Measurements from ENCODE around the gene LARP4B. TPM values are rescaled to one million over a fixed set of nuclear protein-coding genes. Genes with fewer than 3 reads are reported as not detected.
"Not testable (repeated sequence)": the region's sequence is repeated elsewhere in the genome, so short reads cannot be mapped to it uniquely, and the experiment has no call there.

The LARP4B gene
- total RNA-seq, 1 donor from 2014 or later, result 85.4 TPM

DNA sequence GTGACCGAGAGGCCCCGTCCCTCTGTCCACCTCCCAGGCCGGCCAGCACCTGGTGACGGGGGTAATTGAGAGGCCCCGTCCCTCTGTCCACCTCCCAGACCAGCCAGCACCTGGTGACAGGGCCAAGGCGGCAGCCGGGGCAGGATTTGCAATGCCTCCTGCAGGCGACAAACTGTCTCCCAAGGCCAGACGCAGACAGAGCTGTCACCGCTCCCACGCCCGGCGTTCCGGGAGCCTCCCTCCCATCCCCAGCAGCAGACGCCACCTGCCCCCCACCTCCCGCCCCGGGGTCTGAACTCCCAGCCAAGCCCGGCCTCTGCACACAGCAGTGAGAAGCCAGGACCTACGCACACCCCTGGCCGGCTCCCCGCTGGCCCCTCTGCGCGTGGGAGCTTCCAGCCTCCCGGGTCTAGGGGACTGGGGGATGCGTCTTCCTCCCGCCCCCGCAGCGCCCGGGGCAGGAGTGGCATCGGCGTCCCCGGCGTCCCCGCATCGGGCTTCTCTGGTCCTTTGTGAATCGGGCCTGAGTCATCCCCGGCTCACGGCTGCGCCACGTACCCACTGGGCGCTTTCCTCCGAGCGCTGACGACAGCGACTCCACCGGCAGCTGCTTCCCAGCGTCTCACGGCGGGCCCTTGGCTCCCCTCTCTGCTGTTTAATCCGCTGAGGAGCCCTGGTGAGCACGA is 147.0 kb downstream of the LARP4B start:
- no peak for DNase-seq (ENCODE audit: low spot score)
- intact Hi-C loops (cut with DNase I), result loop anchor here (10.0 kb wide), 1 partner anchor 270 kb away; no protein-coding TSS in a partner anchor
- ATAC-seq, result peak; percentile 52

DNA sequence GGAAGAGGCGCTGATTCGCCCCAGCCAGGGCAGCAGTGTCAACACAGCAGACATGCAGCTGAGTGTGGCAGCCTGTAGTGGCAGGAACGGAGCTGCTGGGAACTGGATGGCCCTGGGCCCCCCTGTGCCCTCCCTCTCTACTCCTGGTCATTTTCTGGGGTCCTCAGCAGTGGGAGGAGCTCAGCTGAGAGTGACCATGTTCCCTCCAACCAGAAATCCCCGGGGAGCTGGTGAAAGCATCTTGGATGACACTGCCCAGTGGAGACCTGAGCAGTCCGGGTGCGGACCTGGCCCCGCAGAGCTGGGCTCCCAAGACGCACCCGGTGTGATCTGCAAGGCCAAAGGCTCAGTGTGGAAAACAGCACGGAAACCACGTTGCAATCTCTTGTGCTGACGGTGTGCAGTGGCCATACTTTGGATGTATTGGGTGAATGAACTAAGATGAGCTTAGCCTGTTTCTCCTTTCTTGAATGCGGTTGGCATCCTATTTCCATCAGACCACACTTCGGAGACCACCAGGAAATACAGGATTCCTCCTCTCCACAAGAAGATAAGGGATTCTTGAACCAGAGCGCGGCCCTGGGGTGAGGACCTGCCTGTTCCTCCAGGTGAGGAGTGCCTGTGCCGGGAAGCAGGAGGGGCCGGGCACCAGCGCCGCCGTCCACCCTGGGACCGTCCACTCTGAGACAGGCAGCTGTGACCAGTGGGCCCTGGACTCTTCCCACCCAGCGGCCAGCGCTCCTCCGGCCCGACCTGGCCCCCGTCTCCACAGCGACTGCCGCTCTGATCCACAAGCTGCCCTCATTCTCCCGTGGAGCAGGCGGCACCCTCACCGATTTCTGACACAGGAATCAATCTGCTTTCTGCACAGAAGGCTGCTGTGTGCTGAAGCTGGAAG is 148.5 kb downstream of the LARP4B start:
- DNase-seq (ENCODE audit: low spot score), result no peak
- ATAC-seq, result no peak
- intact Hi-C loops (cut with DNase I), result loop anchor here (10.0 kb wide), 1 partner anchor 268 kb away; no protein-coding TSS in a partner anchor

DNA sequence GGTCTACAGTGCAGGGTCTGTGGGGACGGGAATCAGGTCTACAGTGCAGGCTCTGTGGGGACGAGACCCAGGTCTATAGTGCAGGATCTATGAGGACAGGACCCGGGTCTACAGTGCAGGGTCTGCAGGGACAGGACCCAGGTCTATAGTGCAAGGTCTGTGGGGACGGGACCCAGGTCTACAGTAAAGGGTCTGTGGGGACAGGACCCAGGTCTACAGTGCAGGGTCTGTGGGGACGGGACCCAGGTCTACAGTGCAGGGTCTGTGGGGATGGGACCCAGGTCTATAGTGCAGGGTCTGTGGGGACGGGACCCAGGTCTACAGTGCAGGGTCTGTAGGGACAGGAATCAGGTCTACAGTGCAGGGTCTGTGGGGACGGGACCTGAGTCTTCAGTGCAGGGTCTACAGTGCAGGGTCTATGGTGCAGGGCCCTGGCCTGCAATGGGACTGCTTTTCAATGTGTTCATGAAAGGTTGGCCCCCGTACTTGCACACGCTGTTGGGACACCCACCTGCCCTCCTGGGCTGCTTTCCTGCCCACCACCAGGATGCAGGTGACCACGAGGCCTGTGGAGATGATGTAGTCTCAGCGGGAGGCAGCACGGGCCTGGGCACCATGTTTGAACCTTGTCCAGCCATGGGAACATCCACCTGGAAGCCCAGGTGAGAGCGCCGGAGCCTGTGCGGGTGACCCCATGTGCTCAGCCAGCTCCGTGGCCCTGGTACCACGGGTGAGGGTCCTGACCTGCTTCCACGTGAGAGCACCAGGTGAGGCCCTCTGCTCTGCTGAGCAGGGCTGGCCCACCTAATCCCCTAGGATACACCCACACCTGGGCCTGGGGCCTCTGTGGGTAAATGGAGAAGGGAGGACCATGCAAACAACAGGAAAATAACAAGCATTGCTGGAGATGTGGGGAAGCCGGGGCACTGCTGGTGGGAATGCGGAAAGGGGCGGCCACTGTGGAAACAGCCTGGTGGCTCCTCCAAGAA is 150.7 kb downstream of the LARP4B start:
- DNase-seq (ENCODE audit: low spot score) (no peak), ATAC-seq (no peak)
- intact Hi-C loops (cut with DNase I), result loop anchor here (10.0 kb wide), 1 partner anchor 266 kb away; no protein-coding TSS in a partner anchor

DNA sequence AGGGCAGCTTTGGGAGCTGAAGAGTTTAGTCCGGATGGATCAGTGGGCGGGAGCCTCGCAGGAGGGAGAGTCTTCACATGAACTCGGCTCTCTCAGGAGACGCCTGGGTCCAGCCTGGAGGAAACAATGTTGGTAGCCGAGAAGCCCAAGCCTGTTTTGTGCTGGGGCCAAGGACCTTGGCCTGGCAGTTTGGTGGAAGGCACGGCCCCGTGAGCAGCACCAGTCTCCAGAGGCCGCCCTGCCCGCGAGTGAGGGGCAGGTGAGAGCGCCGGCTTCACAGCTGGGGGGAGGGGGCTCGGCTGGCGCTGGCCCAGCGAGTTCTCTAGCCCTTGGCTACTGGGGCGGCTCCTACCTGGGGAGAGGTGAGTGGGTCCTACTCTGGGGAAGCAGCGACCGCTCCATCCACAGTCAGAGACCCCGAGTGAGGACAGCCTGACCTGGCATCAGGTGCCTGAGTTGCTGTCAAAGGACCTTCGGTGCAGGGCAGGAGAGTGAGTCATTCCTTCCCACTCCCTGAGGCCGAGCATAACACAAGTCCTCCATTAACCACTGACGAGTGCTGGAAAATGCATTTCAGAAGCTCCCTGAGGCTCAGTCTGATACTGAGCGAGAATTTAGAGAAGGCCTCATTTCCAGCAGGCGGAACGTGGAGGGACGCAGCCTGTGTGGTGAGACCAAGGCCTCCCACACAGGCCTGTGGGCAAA is 152.7 kb downstream of the LARP4B start:
- intact Hi-C loops (cut with DNase I), result no loop called here
- ATAC-seq (no peak), DNase-seq (ENCODE audit: low spot score) (no peak)

GRCh38 chr10:777913-778479 is 153.5 kb downstream of the LARP4B start:
- DNase-seq (ENCODE audit: low spot score), result no peak
- intact Hi-C loops (cut with DNase I), result no loop called here

DNA sequence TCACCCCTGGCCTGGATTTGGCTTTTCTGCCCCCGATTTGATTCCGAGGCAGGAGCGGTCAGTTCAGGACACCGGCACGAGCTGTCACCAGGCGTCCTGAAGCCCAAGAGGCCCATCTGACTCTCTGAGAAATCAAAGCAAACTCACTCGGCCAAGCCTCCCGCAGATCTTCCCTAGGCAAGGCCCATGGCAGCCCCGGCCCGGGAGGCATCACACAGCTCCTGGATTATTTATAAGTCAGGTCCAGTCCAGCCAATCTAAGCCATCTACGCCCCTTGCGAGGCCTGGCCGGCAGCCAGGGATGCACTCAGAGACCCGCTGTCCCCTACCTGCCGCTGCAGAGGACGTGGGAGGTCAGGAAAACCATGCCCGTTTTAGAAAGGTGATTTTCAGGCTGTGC is 154.7 kb downstream of the LARP4B start:
- DNase-seq (ENCODE audit: low spot score) (no peak), ATAC-seq (no peak)
- intact Hi-C loops (cut with DNase I), result no loop called here

More at GRCh38 chr10:777913-778479, 153.5 kb downstream of the LARP4B start:
- ATAC-seq, result no peak

GRCh38 chr10:775245-776075 is 156.0 kb downstream of the LARP4B start:
- DNase-seq (ENCODE audit: low spot score) (no peak), ATAC-seq (no peak)
- intact Hi-C loops (cut with DNase I), result no loop called here

DNA sequence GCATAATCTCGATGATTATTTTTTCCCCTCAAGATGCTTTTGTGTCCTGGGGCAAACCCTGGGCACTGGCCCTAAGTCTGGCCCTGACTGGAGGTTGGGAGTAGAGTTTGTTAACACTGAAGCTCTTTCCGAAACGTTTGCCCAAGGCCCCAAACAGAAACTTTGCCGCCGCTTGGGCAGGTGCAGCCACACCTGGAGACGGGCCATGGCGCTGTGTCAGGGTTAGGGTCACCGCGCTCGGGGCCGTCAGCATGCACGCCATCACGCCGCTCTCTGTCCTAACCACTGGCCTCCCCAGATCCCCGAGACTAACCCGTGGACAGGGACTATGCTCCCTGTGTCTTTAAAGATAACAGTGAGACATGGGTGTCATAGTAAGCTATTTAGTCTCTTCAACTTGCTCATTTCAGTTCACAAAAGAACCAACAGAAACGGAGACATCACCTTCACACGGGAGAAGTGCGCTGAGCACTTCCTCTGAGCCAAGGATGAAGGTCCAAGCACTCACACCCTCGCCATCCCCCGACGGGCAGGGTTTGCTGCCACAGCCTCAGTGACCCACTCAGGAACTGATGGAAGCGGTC is 156.8 kb downstream of the LARP4B start:
- intact Hi-C loops (cut with DNase I), result no loop called here
- ATAC-seq (no peak), DNase-seq (ENCODE audit: low spot score) (no peak)

- ATAC-seq, result no peak
- intact Hi-C loops (cut with DNase I), result no loop called here
- no peak for DNase-seq (ENCODE audit: low spot score)
Observed at GRCh38 chr10:774223-774622, 157.3 kb downstream of the LARP4B start.

- ATAC-seq (no peak), DNase-seq (ENCODE audit: low spot score) (no peak)
- intact Hi-C loops (cut with DNase I), result no loop called here
Observed at GRCh38 chr10:773562-774161, 157.8 kb downstream of the LARP4B start.

DNA sequence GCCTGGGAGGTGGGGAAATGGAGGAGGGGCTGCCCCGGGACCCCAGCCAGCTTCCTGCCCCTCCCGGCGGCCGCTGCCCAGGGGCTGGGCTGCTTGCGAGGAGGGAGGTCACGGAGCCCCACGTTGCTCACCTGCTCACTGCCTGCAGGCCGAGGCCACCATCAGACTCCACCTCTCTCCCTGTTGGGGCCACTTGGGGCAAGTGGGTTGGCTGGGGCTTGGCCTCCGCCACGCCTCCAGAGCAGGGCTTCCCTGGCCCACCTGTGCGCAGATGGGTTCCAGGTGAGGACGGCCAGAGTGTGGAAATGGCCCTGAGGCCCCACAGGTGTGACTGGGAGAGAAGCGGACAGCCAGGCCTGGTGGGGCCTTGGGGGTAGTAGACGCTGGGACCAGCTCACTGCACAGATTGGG is 159.3 kb downstream of the LARP4B start:
- no peak for DNase-seq (ENCODE audit: low spot score)
- no peak for ATAC-seq
- intact Hi-C loops (cut with DNase I), result no loop called here

DNA sequence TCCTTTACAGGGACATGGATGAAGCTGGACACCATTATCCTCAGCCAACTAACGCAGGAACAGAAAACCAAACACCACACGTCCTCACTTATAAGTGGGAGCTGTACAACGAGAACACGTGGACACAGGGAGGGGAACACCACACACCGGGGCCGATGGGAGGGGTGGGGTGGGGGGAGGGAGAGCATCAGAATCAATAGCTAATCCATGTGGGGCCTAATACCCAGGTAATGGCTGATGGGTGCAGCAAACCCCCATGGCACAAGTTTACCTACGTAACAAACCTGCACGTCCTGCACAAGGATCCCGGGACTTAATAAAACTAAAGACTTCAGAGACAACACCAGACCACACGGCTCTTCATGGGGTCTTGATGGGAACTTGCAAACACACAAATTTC is 159.9 kb downstream of the LARP4B start:
- intact Hi-C loops (cut with DNase I), result no loop called here
- ATAC-seq (no peak), DNase-seq (ENCODE audit: low spot score) (no peak)

DNA sequence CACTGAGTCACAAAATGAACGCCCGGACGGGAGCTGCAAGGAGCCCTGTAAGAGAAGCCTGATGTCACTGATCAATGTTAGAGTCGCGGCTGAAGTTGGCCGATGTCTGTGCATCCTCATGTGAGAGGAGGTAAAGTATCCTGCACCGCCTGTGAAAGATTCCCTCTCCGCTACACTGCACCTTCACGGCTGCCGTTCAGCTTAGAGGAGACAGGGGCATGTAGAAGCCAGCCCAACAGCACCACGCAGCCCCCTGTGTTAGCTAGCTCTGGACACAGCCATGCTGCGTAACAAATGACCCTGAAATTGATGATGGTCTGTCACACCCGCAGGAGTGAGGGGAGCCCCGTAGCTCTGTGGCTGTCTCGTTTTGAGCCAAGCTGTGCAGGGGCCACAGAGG is 160.5 kb downstream of the LARP4B start:
- DNase-seq (ENCODE audit: low spot score) (no peak), ATAC-seq (no peak)
- intact Hi-C loops (cut with DNase I), result no loop called here

- DNase-seq (ENCODE audit: low spot score); intact Hi-C loops (cut with DNase I); ATAC-seq: not testable (repeated sequence)
Observed at GRCh38 chr10:770048-770712, 161.3 kb downstream of the LARP4B start.

DNA sequence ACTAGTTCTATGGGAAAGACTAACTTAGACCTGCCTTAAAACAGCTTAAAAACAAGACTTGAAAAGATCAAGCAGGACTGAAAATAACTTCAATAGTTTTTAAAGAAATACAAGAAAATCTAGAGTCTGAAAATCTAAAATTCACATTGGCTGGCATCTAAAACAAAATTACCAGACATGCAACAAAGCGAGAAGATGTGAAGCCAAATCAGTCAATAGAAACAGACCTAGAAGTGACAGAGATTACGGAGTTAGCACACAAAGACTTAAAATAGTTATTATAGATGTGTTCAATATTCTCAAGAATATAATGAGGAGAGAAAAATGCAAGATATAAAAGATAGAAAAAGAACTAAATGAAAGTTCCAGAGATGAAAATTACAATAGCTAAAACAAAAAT is 163.7 kb downstream of the LARP4B start:
- DNase-seq (ENCODE audit: low spot score) (no peak), ATAC-seq (no peak)
- intact Hi-C loops (cut with DNase I), result no loop called here

DNA sequence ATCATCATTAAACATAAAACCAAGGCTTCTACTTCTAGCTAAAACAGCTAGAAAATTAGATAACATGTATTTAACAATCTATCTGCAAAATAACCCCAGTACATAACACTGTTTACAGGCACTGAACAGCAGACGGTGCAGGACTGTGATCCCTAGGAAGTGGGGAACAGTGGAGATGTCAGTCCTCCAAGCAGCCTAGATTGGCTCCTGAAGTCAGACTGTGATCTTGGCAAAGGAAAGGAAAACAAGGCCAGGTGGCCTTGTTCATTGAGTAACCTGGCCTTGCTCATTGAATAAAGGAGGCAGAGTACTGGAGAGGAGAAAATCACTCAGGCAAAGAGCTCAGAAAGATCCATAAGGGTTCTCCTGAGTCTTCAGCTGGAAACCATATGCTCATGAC is 164.3 kb downstream of the LARP4B start:
- intact Hi-C loops (cut with DNase I), result no loop called here
- ATAC-seq (no peak), DNase-seq (ENCODE audit: low spot score) (no peak)

Measured in sciatic nerve (tissue), 2 donors.